Stimulated activated CD8-positive, alpha-beta memory T cell treated with anti-CD3 and anti-CD28 coated beads, Interleukin-12 subunit alpha, Interleukin-12 subunit beta, amount 100 ng/mL, for 24 hours (primary cell): ENCODE results near the gene ARHGAP9.

Experiments
- DNase-seq: peaks from one replicate; pipeline ENCODE4 v3.0.0-alpha.2; 2020; ENCODE audit errors: extremely low read depth

Gene ARHGAP9

DNA sequence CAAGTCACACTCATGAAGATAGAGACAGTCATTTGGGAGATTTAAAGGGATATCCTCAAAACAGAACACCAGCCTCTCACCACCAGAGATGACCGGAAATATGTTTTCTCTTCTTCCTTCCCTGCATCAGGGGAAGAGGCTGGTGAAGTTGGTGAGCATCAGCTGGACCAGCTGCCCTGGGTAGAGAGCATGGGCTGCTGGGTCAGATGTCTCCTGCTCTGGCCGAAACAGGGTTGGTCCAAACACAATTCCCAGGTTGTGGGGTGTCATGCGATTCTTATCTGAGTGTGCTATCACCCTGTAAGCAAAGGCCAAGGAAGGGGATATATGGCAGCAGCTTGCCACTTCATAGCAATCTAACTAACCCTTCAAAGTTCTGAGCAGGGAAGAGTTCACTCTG is 7.3 kb downstream of the ARHGAP9 start:
- DNase-seq = no peak

DNA sequence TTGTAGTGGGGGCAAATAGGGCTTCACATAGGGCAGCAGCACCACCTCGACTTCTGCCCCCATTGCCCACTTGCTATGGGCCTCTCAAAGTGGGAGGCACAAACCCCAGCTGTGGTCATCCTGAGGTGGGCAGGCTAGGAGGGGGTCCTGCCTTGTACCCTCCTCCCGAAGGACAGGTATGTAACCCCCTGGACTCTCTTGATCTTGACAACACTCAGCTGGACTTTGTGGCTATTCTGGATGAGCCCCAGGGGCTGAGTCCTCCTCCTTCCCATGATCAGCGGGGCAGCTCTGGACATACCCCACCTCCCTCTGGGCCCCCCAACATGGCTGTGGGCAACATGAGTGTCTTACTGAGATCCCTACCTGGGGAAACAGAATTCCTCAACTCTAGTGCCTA is 8.0 kb downstream of the ARHGAP9 start:
- no peak for DNase-seq

DNA sequence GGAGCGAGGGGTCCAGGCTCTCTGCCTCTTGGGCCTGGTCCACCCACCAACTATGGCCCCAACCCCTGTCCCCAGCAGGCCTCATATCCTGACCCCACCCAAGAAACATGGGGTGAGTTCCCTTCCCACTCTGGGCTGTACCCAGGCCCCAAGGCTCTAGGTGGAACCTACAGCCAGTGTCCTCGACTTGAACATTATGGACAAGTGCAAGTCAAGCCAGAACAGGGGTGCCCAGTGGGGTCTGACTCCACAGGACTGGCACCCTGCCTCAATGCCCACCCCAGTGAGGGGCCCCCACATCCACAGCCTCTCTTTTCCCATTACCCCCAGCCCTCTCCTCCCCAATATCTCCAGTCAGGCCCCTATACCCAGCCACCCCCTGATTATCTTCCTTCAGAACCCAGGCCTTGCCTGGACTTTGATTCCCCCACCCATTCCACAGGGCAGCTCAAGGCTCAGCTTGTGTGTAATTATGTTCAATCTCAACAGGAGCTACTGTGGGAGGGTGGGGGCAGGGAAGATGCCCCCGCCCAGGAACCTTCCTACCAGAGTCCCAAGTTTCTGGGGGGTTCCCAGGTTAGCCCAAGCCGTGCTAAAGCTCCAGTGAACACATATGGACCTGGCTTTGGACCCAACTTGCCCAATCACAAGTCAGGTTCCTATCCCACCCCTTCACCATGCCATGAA is 8.6 kb downstream of the ARHGAP9 start:
- DNase-seq = no peak

DNA sequence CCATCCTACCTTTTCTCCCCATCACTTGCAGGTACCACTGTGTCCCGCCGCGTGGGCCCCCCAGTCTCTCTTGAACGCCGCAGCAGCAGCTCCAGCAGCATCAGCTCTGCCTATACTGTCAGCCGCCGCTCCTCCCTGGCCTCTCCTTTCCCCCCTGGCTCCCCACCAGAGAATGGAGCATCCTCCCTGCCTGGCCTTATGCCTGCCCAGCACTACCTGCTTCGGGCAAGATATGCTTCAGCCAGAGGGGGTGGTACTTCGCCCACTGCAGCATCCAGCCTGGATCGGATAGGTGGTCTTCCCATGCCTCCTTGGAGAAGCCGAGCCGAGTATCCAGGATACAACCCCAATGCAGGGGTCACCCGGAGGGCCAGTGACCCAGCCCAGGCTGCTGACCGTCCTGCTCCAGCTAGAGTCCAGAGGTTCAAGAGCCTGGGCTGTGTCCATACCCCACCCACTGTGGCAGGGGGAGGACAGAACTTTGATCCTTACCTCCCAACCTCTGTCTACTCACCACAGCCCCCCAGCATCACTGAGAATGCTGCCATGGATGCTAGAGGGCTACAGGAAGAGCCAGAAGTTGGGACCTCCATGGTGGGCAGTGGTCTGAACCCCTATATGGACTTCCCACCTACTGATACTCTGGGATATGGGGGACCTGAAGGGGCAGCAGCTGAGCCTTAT is 9.2 kb downstream of the ARHGAP9 start:
- no peak for DNase-seq

DNA sequence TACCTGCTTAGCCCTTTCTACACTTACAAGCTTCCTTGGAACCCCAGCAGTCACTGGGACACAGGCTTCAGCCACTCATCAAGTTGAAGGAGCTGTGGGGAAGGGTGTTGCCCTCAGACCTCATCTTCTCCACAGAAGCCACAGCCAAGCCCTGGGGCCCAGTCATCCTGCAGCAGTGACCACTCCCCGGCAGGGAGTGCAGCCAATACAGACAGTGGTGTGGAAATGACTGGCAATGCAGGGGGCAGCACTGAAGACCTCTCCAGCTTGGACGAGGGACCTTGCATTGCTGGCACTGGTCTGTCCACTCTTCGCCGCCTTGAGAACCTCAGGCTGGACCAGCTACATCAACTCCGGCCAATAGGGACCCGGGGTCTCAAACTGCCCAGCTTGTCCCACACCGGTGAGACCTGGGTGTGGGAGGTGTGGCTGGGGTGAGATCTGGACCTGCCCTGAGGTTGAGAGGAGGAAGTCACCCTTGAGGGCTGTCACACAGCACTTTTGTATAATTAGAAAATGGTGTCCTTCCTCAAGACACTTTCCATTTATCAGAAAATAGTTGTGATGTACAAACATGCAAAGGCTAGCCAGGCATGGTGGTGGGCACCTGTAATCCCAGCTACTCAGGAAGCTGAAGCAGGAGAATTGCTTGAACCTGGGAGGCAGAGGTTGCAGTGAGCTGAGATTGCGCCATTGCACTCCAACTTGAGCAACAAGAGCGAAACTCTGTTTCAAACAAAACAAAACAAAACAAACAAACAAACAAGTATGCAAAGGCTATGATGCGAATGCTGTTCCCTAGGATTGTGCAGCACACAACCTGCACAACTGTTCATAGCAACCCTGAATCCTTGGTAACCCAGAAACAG is 10.1 kb downstream of the ARHGAP9 start:
- DNase-seq = no peak

DNA sequence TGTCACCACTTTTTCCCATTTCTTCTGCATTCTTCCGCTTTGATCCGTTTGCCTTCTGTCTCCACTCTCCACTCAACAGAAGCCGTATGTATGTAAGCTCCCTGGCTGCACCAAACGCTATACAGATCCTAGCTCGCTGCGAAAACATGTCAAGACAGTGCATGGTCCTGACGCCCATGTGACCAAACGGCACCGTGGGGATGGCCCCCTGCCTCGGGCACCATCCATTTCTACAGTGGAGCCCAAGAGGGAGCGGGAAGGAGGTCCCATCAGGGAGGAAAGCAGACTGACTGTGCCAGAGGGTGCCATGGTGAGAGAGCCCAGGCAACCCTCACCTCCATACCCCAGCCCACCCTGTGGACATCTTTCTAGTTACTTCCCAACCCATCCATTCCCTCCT is 11.8 kb downstream of the ARHGAP9 start:
- DNase-seq = no peak

DNA sequence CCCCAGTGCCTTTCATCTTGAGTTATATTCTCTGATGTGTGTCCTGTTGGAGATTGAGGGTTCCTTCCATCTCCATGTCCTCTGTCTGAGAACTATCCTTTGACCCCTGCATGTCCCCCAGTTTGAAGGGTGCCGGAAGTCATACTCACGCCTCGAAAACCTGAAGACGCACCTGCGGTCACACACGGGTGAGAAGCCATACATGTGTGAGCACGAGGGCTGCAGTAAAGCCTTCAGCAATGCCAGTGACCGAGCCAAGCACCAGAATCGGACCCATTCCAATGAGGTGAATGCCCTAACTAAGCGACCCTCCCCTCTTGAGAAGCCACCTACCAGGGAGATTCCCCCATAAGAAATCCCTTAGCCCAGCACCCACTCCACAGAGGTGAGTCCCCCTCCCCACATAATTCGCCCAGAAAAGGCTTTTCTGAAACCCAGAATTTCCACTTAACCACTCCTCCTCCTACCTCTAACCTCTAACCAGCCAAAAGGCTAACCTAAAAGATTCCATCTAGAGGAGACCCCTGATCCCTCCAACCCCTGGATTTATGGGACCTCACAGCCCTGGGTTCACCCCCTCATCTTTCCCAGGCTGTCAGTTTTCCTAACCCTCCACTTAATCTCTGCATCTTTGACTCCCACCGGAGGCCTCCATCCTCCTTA is 12.3 kb downstream of the ARHGAP9 start:
- DNase-seq = no peak

DNA sequence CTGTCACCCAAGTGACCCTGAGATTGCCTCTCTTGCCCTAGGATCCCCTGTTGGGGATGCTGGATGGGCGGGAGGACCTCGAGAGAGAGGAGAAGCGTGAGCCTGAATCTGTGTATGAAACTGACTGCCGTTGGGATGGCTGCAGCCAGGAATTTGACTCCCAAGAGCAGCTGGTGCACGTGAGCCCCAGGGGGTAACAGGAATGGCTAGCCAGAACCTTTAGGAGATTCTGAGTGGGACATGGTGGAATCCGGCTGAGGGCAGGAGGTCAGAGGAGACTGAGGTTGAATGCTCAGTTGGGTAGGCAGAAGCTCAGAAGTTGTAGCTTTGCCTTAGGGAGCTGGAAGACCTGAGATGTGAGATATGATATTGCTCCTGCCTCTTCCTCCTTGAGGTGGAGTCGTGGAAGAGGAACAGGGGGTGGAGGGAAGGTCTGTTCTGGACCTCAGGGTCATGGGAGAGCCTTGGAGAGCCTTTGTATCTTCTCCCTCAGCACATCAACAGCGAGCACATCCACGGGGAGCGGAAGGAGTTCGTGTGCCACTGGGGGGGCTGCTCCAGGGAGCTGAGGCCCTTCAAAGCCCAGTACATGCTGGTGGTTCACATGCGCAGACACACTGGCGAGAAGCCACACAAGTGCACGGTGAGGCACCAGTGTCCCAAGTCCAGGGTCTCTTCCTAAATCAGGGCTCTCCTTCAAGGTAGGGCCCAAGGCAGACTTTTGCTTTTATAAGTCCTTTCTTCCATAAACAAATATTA is 13.7 kb downstream of the ARHGAP9 start:
- DNase-seq = no peak

DNA sequence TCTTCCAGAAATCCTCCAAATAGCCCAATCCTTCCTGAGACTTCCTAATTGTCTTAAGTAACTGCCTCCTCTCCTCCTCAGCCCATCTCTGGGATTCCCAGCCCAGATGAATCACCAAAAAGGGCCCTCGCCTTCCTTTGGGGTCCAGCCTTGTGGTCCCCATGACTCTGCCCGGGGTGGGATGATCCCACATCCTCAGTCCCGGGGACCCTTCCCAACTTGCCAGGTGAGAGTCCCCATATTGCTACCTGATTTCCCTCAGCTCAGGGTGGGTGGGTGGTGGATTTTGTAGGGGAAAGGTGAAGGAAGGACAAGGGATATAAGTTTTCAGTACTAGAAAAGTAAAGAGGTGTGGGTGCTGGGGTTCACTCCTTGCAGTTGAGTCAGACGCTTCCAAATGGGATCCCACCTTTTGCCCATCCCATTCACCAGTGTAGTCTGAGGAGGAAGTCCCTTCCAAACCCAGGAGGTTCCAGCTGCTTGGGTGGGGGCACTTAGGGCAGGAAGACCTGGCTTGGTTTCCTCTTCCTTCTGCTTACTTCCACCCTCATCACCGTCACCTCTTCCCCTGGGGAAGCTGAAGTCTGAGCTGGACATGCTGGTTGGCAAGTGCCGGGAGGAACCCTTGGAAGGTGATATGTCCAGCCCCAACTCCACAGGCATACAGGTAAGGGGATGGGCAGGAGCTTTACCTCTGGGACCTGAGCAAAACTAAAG is 14.5 kb downstream of the ARHGAP9 start:
- no peak for DNase-seq

DNA sequence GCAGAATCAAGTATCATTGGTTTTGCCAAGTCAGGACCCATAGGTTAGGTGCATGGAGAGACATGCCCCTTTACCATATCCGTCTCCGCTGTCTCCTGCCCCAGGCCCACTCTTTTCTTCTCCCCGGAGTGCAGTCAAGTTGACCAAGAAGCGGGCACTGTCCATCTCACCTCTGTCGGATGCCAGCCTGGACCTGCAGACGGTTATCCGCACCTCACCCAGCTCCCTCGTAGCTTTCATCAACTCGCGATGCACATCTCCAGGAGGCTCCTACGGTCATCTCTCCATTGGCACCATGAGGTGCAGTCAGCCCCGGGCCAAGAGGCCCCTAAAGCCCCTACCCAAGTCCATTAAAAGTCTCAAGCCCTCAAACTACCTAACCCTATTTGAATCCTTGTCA is 15.1 kb downstream of the ARHGAP9 start:
- no peak for DNase-seq

DNA sequence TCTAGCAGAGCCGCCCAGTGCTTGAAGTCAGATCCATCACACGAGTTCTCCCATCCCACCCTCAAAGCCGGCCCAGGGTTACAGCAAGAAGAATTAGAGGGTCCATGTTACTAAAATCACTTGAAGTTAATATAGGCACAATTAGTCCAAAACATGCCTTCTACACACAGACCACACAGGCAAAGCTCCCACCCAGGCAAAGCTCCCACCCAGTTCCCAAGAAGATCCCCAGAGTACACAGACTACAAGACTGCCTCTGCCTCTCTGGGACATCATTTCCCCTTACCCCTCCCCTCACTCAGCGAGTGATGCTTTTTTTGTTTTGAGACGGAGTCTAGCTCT is 16.8 kb downstream of the ARHGAP9 start:
- DNase-seq = no peak

DNA sequence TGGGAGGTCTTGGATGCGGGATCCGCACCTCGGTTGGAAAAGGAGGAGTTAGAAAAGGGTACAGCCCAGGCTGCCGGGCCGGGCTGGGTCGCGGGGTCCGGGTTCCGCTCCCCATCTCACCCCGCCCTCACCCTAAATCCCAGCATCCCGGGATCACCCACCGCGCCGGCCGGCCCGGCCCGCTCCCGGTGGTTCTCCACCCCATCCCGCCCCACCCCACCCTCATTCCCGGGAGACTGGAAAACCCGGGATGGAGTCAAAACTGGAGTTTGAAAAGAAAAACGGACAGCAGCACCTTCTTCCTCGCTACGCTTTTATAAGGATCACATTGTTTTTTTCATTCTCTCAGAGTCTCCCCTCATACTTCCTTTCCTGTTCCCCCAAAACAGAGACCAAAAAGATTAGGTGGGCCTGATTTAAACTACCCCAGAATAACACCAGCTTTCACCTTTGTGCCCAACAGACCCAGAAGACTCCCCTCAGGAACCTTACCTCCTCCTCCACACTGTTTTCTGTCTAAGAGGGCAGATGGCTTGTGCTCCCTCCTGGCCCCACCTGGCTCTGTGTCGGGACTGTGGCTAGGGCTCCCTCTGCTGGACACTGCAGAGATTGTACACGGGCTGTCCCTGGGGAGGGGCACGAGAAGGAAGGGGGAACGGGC is 17.3 kb downstream of the ARHGAP9 start:
- peak; percentile 66 for DNase-seq

DNA sequence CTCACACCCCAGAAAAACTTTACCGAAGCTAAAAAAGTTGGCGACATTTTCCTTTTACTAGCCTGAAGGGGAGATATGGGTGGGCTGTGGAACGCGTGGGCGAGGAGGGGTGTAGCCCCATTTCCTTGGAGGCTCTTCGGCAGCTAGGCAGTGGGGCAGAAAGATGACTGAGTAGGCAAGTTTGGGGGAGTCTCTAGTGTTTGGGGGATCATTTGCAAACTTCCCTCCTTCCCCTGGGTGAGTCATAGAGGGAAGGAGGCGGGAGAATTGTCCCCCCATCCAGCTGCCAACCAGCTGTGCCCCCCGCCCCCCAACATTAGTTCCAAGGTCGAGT is 17.8 kb downstream of the ARHGAP9 start:
- no peak for DNase-seq

DNA sequence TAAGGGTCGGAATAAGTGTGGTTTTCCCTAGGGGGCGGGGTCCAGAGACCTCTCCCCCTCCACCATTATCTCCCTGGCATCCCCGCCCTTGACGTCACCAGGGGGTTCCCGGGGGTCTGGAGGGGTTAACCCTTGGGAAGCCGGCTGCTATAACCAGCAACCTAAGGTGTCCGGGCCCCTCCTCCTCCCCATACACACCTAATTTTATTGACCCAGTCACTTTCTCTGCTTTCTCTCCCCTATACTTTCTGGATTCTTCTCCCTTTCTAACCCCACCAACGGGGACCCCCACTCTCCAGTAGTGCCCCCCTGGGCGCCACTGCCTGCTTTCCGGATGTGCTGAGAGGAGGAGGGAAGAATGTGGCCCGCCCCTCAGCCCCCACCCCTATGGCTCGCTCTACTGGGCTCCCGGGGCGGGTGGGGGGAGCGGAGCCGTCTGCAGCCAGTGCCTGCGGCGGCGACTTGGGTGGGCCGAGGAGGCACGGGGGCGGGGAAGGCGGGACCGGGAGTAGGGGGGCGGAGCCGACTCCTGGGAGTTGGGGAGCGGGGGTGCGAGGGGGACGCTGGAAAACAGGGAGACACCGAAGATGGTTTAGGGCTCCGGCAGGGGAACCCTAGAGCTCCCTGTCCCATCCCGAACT is 18.3 kb downstream of the ARHGAP9 start:
- DNase-seq = no peak

DNA sequence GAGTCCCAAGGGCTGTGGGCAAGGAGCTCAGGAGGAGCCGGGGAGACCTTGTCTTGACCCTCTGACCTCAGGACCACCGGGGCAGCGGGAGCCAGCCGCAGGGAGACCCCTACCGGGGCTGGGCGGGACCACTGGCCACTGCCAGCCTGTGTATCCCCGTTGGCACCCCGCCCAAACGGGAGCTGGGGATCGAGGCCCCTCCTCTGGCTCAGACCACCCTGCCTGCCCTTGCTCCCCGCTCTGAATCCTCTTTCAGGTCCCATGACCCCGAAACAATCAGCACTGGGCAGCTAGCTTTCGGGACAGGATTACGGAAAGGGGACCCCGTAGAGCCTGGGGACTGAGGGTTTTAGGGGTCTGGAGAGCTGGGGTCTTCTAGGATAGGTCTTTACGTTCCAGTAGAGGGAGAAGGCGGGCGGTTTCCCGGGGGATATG is 18.8 kb downstream of the ARHGAP9 start:
- no peak for DNase-seq

DNA sequence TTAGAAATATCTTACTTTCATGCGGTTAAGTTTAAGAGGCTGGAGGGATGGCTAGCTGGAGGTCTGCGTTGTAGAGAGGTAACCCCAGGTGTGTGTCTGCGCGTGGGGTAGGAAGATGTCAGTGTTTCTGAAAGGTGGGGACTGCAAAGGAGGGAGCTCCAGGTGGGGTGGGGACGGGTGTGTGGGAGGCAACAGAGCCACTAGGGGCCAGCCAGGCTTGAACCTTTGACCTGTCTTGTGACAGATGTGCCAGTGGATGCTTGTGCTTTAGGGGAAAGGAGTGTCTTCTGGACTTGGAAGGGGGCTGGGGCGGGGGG is 19.2 kb downstream of the ARHGAP9 start:
- DNase-seq = no peak

DNA sequence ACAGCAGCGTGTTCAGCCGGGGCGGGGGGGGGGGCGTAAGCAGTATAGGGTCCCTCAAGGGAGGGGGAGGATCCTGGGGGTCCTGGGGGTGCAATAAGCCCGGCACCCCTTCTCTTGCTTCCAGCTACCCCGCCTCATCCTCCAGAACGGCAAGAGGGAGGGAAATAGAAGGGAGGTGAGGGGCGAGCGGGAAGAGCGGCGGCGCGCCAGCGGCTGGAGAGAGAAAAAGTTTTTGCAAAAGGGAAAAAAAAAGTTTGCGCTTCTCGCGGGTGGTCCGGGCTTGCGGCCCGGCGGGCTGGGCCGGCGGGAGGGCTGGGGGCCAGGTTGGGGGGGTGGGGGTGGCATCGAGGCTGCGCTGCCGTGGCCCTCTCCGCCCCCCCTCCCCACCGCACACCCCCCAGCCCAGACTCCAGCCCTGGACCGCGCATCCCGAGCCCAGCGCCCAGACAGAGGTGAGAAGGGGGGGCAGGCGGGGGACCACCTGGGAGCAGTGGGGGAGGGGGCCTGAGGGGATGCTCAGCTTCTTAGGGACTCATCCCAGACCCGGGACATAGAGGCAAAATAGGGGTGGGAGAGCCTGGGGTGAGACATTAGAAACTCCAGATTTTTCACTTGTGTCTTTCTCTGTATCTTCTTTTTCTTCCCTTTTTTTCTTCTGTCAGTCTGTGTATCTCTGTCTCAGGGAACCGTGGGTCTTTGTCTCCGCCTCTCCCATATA is 19.8 kb downstream of the ARHGAP9 start, which contains the start of gene GLI1:
Gene GLI1, plus strand, starts transcription at position 36 of the 718 bp plus-strand sequence. CDS start 3,907 bp downstream, outside the sequence.
- DNase-seq = no peak

DNA sequence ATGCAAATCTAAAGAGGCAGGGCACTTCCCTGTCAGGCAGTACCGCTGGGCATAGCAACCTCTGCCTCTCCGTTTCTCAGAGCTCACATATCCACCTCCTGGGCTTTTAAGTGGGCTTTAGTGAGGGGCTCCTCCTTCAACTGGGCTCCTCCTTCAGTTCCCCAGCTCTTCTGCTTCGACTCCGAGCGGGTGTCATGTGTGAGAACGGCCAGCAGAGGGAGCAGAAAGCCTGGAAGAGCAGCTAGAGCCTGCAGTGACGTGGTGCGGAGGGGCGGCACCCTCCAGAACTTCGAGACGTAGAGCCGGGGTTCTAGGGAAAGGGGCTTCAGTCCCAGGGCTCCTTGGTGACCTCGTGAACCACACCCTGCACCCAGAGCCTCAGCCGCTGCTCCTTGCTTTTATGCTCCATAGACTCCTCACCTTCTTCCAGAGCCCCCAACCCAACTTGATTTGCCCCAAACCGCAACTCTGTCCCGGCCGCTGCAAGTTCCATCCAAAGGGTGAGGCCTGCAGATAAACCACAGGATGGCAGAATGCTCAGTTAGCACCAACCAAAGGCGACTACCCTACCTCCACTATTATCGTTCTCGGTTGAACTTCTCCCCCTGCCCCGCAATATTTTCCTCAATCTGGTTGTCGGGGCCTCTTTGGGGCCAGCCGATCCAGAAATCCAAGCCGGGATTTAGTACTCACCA is 20.5 kb downstream of the ARHGAP9 start:
- peak; percentile 87 for DNase-seq

DNA sequence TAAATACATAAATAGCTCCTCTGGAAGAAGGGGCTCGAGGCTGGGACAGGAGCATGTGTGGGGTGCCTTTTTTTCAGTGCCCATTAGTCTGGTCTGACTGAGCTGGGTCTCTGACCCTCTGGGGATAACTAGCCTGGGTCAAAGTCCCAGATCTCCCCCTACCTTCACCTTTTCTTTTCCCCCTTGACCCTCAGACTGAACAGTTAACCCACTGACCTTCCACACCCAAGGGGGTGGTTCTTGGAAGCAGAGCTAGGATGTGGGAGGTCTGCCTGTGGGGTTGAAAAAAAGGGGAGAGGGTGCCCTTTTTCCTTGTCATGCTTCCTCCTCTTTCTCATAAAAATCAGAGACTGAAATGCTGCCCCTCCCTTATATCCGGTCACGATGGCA is 21.0 kb downstream of the ARHGAP9 start:
- no peak for DNase-seq
